ENCODE measurements around the gene SPRY1. TPM values are rescaled to one million over a fixed set of nuclear protein-coding genes. Genes with fewer than 3 reads are reported as not detected.
A peak's percentile ranks its signal among the peaks of the same experiment; 100 is the strongest.

SPRY1 gene
- total RNA-seq, 1 donor, result 7.3 TPM

GRCh38 chr4:123406872-123407271 lies 10.3 kb downstream of the SPRY1 start:
- no peak for DNase-seq (ENCODE audit: low read depth)
- no peak for TF ChIP-seq CTCF (IDR thresholded peaks at IDR 0.05; ENCODE audit: insufficient read depth, low read depth, low read length)
- no peak overlapping the region for H3K4me3 ChIP-seq (ENCODE audit: low read depth, low read length)

GRCh38 chr4:123408471-123409084 lies 12.0 kb downstream of the SPRY1 start:
- no peak for DNase-seq (ENCODE audit: low read depth)
- TF ChIP-seq CTCF (IDR thresholded peaks at IDR 0.05; ENCODE audit: insufficient read depth, low read depth, low read length), result no peak
- no peak overlapping the region for H3K4me3 ChIP-seq (ENCODE audit: low read depth, low read length)

GRCh38 chr4:123409334-123409733 lies 12.7 kb downstream of the SPRY1 start:
- DNase-seq (ENCODE audit: low read depth), result no peak
- no peak for TF ChIP-seq CTCF (IDR thresholded peaks at IDR 0.05; ENCODE audit: insufficient read depth, low read depth, low read length)
- H3K4me3 ChIP-seq (ENCODE audit: low read depth, low read length), result no peak overlapping the region

- H3K4me3 ChIP-seq (ENCODE audit: low read depth, low read length), result no peak overlapping the region
- no peak for DNase-seq (ENCODE audit: low read depth)
- no peak for TF ChIP-seq CTCF (IDR thresholded peaks at IDR 0.05; ENCODE audit: insufficient read depth, low read depth, low read length)
Measured at GRCh38 chr4:123411514-123411913, 14.9 kb downstream of the SPRY1 start.

- no peak overlapping the region for H3K4me3 ChIP-seq (ENCODE audit: low read depth, low read length)
- no peak for DNase-seq (ENCODE audit: low read depth)
- TF ChIP-seq CTCF (IDR thresholded peaks at IDR 0.05; ENCODE audit: insufficient read depth, low read depth, low read length), result no peak
Measured at GRCh38 chr4:123412091-123412505, 15.5 kb downstream of the SPRY1 start.

GRCh38 chr4:123412700-123413512 lies 16.3 kb downstream of the SPRY1 start:
- no peak for TF ChIP-seq CTCF (IDR thresholded peaks at IDR 0.05; ENCODE audit: insufficient read depth, low read depth, low read length)
- peak; percentile 38 for DNase-seq (ENCODE audit: low read depth)
- H3K4me3 ChIP-seq (ENCODE audit: low read depth, low read length), result no peak overlapping the region
